Endothelial cell of umbilical vein (primary cell): ENCODE measurements around the gene DAB1.

Experiments
- CTCF ChIP-seq, 2 donors: IDR thresholded peaks; 1 replicate in 1 of 2; 2 replicates in 1 of 2; pipeline ENCODE4 v1.5.1; 2011; ENCODE audit warnings: low read length in 2 of 2, mild to moderate bottlenecking in 2 of 2, moderate library complexity in 2 of 2, control low read depth in 1 of 2, inconsistent platforms in 1 of 2, low read depth in 1 of 2; ENCODE audit not compliant: insufficient read depth in 1 of 2; ENCODE audit errors: extremely low read depth in 1 of 2
- EZH2 ChIP-seq: IDR thresholded peaks from 2 replicates; pipeline ENCODE4 v1.6.1; 2012; ENCODE audit warnings: borderline replicate concordance, low read depth, mild to moderate bottlenecking, moderate library complexity, low read length, inconsistent platforms; ENCODE audit not compliant: severe bottlenecking
- MAX ChIP-seq: IDR thresholded peaks from 2 replicates; pipeline ENCODE4 v1.6.1; 2011; ENCODE audit not compliant: insufficient read depth, insufficient read length
- MYC ChIP-seq: IDR thresholded peaks from one replicate; pipeline ENCODE4 v1.6.1; 2011; ENCODE audit warnings: mild to moderate bottlenecking, low read depth, low read length
- POLR2A ChIP-seq: IDR thresholded peaks from 2 replicates; pipeline ENCODE4 v1.6.1; 2012; ENCODE audit warnings: low read depth, mild to moderate bottlenecking, control low read depth, low read length
- POLR2AphosphoS5 ChIP-seq: IDR thresholded peaks from 2 replicates; pipeline ENCODE4 v1.6.1; 2012; ENCODE audit warnings: low read depth, mild to moderate bottlenecking, control low read depth, low read length, moderate library complexity; ENCODE audit not compliant: insufficient read depth

GRCh38 chr1:57164584-57164983, 259.3 kb downstream of the DAB1 start:
- TF ChIP-seq EZH2 (no peak), CTCF (IDR thresholded peaks at IDR 0.05; ENCODE audit: extremely low read depth in 1 of 2, insufficient read depth in 1 of 2, low read depth in 1 of 2, low read length in 2 of 2) (no peak), POLR2A (no peak), MYC (no peak), POLR2AphosphoS5 (no peak), MAX (no peak)
